ENCODE data around the gene QSOX1.
"Not testable (repeated sequence)": the region's sequence is repeated elsewhere in the genome, so short reads cannot be mapped to it uniquely, and the experiment has no call there.

DNA sequence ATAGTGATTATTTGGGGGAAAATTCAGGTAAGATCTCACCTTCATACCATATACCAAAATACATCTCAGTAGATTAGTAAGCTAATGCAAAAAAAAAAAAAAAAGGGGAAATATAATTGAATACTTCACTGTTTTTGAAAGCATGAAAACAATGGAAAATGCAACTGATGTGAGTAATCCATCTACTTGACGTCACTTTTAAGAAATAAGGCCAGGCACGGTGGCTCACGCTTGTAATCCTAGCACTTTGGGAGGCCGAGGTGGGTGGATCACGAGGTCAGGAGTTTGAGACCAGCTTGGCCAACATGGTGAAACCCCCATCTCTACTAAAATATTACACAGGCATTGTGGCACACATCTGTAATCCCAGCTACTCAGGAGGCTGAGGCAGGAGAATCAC, 47.9 kb downstream of the QSOX1 start:
- TF ChIP-seq CTCF, EP300, POLR2AphosphoS5 (IDR thresholded peaks at IDR 0.05): not testable (repeated sequence)

All from esophagus muscularis mucosa (tissue), 4 donors.